ENCODE results near the gene ACSL4. TPM values are rescaled to one million over a fixed set of nuclear protein-coding genes. Genes with fewer than 3 reads are reported as not detected.
A peak's percentile ranks its signal among the peaks of the same experiment; 100 is the strongest.

Gene ACSL4
- total RNA-seq, 1 experiment from 2014 or later = 55.2 TPM

- no peak for ATAC-seq
- ChIA-PET POLR2A (no interaction called here), CTCF (no interaction called here)
- Histone ChIP-seq H3K27me3 (ENCODE audit: control insufficient read depth, insufficient read depth, low read length) (no peaks in the 10 kb centered on the region), H3K9me3 (ENCODE audit: control insufficient read depth, insufficient read depth, low read depth, low read length) (no peaks in the 10 kb centered on the region), H3K4me1 (ENCODE audit: control insufficient read depth, insufficient read depth, low read length) (peaks cover 13% of the 10 kb centered on the region; the same call in 1 of the 2 replicates), H3K36me3 (ENCODE audit: control insufficient read depth, insufficient read depth, low read length) (no peaks in the 10 kb centered on the region), H3K4me3 (ENCODE audit: low read depth in 2 of 2, low read length in 2 of 2) (no peak overlapping the region), H3K27ac (ENCODE audit: low read length) (no peak overlapping the region)
- no TSS peak for BruUV-seq (replicated peaks)
- intact Hi-C loops (cut with micrococcal nuclease; ENCODE audit: unreplicated experiment) = no loop called here
- DNase-seq (ENCODE audit: low read depth, low spot score) = no peak
- TF ChIP-seq, protein P1, sequence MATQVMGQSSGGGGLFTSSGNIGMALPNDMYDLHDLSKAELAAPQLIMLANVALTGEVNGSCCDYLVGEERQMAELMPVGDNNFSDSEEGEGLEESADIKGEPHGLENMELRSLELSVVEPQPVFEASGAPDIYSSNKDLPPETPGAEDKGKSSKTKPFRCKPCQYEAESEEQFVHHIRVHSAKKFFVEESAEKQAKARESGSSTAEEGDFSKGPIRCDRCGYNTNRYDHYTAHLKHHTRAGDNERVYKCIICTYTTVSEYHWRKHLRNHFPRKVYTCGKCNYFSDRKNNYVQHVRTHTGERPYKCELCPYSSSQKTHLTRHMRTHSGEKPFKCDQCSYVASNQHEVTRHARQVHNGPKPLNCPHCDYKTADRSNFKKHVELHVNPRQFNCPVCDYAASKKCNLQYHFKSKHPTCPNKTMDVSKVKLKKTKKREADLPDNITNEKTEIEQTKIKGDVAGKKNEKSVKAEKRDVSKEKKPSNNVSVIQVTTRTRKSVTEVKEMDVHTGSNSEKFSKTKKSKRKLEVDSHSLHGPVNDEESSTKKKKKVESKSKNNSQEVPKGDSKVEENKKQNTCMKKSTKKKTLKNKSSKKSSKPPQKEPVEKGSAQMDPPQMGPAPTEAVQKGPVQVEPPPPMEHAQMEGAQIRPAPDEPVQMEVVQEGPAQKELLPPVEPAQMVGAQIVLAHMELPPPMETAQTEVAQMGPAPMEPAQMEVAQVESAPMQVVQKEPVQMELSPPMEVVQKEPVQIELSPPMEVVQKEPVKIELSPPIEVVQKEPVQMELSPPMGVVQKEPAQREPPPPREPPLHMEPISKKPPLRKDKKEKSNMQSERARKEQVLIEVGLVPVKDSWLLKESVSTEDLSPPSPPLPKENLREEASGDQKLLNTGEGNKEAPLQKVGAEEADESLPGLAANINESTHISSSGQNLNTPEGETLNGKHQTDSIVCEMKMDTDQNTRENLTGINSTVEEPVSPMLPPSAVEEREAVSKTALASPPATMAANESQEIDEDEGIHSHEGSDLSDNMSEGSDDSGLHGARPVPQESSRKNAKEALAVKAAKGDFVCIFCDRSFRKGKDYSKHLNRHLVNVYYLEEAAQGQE (IDR thresholded peaks at IDR 0.05; ENCODE audit: insufficient read depth in 1 of 2, low read depth in 2 of 2, low read length in 1 of 2) = no peak
- no peak for TF ChIP-seq CTCF (IDR thresholded peaks at IDR 0.05)
- no peak for TF ChIP-seq POLR2AphosphoS5 (IDR thresholded peaks at IDR 0.05; ENCODE audit: low read depth, low read length)
- TF ChIP-seq SIN3A (IDR thresholded peaks at IDR 0.05; ENCODE audit: borderline replicate concordance, insufficient read depth, low read depth, low read length) = no peak
- no peak for TF ChIP-seq TCF7L2 (IDR thresholded peaks at IDR 0.05; ENCODE audit: low read depth, low read length)
- in situ Hi-C loops (cut with HindIII; ENCODE audit: low pct_unique_long_range_greater_than_20kb, low sequenced_read_pairs) = no loop called here
Measured at GRCh38 chrX:109735202-109735744, 2.2 kb upstream of the ACSL4 start.

DNA sequence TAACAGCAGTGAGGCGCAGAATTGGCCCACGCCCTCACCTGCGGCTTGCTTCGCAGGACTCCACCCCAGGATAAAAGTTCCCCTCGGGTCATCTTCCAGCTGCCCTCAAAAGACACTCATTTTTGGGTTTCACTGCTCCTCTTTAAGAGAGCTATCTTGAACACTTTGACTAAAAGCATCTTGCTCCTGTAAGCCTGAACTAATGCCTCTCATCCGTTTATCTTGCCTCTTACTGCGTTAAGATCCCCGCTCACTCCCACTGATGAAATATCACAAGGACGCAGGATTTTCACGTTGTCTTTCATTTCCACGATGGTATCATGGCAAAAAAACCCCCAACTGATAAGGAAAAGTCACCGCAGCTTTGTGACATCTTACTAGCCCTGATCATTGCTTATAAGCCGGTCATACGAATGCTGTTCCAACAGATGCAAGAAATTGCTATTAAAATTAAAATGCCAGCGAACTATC, 591 bp upstream of the ACSL4 start:
- ATAC-seq = no peak
- in situ Hi-C loops (cut with HindIII; ENCODE audit: low pct_unique_long_range_greater_than_20kb, low sequenced_read_pairs) = no loop called here
- peak overlapping the region; percentile 92 for H3K27ac ChIP-seq (ENCODE audit: low read length)
- H3K4me3 ChIP-seq (ENCODE audit: low read depth in 2 of 2, low read length in 2 of 2) = peak overlapping the region; percentile 94 to 97
- no peaks in the 10 kb centered on the region for H3K9me3 ChIP-seq (ENCODE audit: control insufficient read depth, insufficient read depth, low read depth, low read length)
- H3K4me1 ChIP-seq (ENCODE audit: control insufficient read depth, insufficient read depth, low read length) = peaks cover 13% of the 10 kb centered on the region; the same call in 1 of the 2 replicates
- DNase-seq (ENCODE audit: low read depth, low spot score) = no peak
- ChIA-PET POLR2A (no interaction called here), CTCF (interaction anchor here (0.7 kb wide), 1 partner anchor 121 kb away, joined by 3 read pairs; no protein-coding TSS in a partner anchor)
- H3K36me3 ChIP-seq (ENCODE audit: control insufficient read depth, insufficient read depth, low read length) = no peaks in the 10 kb centered on the region
- H3K27me3 ChIP-seq (ENCODE audit: control insufficient read depth, insufficient read depth, low read length) = no peaks in the 10 kb centered on the region
- TSS peak; percentile 87 for BruUV-seq (replicated peaks)
- intact Hi-C loops (cut with micrococcal nuclease; ENCODE audit: unreplicated experiment) = no loop called here
- TF ChIP-seq POLR2AphosphoS5 (IDR thresholded peaks at IDR 0.05; ENCODE audit: low read depth, low read length) = no peak
- TF ChIP-seq CTCF (IDR thresholded peaks at IDR 0.05) = no peak
- no peak for TF ChIP-seq SIN3A (IDR thresholded peaks at IDR 0.05; ENCODE audit: borderline replicate concordance, insufficient read depth, low read depth, low read length)
- no peak for TF ChIP-seq TCF7L2 (IDR thresholded peaks at IDR 0.05; ENCODE audit: low read depth, low read length)
- TF ChIP-seq, protein P1 (IDR thresholded peaks at IDR 0.05; ENCODE audit: insufficient read depth in 1 of 2, low read depth in 2 of 2, low read length in 1 of 2) = no peak

All from Panc1 (cell line).